Measurements from ENCODE around the gene NANOS2. TPM values are rescaled to one million over a fixed set of nuclear protein-coding genes. Genes with fewer than 3 reads are reported as not detected.

NANOS2 gene
- total RNA-seq, 4 donors from 2014 or later = not detected

DNA sequence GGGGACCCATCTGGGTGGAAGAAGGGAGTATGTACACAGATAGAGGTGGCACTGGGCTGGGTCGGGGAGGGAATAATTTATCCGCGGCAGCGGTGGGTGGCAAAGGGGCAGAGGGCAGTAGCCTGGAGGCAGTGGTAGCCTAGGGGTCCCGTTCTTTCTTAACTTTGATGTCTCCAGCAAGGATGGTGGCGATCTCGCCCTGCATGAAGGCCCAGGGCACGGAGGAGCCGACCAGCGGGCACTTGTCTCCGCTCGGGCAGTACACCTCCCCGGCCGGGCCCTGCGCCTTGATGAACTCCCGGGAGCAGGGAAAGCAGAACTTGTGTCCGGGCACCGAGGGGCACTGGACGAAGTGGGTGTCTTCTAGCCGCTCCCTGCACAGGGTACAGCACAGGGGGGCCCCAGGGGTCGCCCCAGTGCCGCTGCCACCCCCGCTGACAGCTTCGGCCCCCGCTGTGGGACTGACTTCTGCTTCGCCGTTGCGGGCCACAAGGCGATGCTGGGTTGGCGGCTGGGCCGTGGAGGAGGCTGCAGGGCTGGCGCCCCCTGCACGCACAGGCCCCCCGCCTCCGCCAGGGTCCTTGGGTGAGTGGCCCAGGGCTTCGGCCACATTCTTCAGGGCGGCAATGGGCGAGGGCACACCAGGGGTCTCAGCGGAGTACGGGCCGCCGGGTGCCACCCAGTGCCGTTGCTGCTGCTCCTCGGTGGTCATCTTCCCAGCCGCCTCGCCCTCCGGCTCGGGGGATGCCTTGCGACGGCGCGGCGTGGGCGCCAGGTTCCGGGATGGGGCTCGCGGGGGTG lies 30.5 kb downstream of the NANOS2 start:
- Histone ChIP-seq H3K9me3 (no peaks in the 10 kb centered on the region), H3K27me3 (no peaks in the 10 kb centered on the region), H3K36me3 (no peaks in the 10 kb centered on the region), H3K27ac (peak overlapping the region; percentile 8 to 88 (median 35)), H3K4me1 (peaks cover 38 to 60% (median 44%) of the 10 kb centered on the region in 4 donors), H3K4me3 (peak overlapping the region in 1 of 4 donors; percentile 66)
- no peak for DNase-seq
- TF ChIP-seq EP300 (IDR thresholded peaks at IDR 0.05; ENCODE audit: low read depth) (no peak), CTCF (IDR thresholded peaks at IDR 0.05) (no peak), POLR2AphosphoS5 (IDR thresholded peaks at IDR 0.05) (no peak), POLR2A (IDR thresholded peaks at IDR 0.05) (no peak)
- intact Hi-C loops (cut with DNase I; ENCODE audit: low total_unique reads) (no loop called here), in situ Hi-C loops (cut with MboI; ENCODE audit: low pct_ligation_motif_present in 1 of 4, low pct_unique_long_range_greater_than_20kb in 1 of 4, low sequenced_read_pairs in 3 of 4) (no loop called here)
- 87% methylated on average over 49 of the region's 57 CpGs; no CpG with 5 or more reads in 1 of the 2 donors for WGBS, 2 donors (ENCODE audit: low coverage in 1 of 2)

DNA sequence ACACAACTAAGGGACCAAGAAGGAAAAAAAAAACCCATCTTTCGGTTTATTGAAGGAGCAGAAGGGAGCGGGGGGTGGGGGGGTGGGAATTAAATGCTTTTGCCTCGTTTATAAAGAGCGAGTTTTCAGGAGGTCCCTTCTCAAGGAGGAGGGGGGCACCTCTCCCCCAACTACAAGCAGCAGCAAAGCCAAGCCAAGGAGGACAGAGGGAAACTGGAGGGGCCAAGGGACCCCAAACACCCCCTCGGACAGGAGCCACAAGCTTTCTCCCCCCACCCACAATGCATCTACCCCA lies 31.0 kb downstream of the NANOS2 start:
- H3K27ac ChIP-seq = peak overlapping the region; percentile 8 to 84 (median 35)
- WGBS, 2 donors (ENCODE audit: low coverage in 1 of 2) = 4 to 11% methylated on average over 3 to 5 of the region's 5 CpGs
- TF ChIP-seq POLR2A (IDR thresholded peaks at IDR 0.05) = no peak
- peak in 2 of 5 experiments; percentile 23 to 48 for TF ChIP-seq CTCF (IDR thresholded peaks at IDR 0.05)
- H3K9me3 ChIP-seq = no peaks in the 10 kb centered on the region
- no peaks in the 10 kb centered on the region for H3K36me3 ChIP-seq
- no peak for DNase-seq
- in situ Hi-C loops (cut with MboI; ENCODE audit: low pct_ligation_motif_present in 1 of 4, low pct_unique_long_range_greater_than_20kb in 1 of 4, low sequenced_read_pairs in 3 of 4) = no loop called here
- H3K4me1 ChIP-seq = peaks cover 40 to 65% (median 47%) of the 10 kb centered on the region in 4 donors
- intact Hi-C loops (cut with DNase I; ENCODE audit: low total_unique reads) = no loop called here
- peak overlapping the region in 1 of 4 donors; percentile 66 for H3K4me3 ChIP-seq
- no peaks in the 10 kb centered on the region for H3K27me3 ChIP-seq

DNA sequence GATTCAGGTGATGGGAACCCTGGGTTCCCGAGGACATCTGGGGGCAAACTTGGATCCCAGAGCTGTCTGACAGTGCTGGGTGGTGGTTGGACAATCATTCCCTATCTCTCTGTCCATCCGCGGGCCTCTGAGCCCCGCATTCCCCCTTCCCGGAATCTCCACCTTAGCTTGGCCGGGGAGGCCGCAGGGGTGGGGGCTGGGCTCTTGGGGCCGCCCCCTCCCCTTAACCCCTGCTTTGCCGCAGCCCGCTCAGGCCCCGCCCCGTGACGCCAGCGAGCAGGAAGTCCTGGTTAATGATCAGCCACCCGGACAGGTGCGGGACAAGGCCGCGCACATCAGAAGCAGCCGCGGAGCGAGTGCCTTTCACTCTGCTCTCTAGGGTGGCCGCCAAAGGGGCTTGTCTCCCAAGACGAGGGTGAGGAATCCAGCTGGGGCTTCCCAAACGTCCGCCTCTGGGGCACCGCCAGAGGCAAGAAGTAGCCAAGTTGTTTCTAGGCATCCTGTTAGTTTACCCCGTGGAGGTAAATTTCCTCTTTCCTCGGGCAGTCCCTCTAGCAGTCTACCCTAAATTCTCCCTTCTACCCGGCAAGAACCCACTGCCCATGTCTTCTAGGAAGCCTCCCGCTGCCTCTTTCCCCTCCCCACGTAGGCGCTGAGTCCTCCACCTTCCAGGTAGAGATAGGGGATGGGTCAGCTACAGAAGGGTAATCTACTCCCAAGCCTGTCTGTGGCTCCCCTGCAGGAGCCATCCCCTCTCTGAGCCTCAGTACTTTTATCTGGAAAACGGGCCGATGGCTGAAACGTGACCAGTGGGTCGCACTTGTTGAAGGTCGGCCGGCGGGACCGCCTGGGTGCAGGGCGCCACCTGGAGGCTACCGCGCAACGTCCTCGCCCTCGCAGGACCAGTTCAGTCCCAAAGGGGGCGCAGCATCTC lies 31.7 kb downstream of the NANOS2 start:
- peak overlapping the region; percentile 82 to 90 (median 84) for H3K27ac ChIP-seq
- TF ChIP-seq POLR2A (IDR thresholded peaks at IDR 0.05) = peak; percentile 74
- TF ChIP-seq POLR2AphosphoS5 (IDR thresholded peaks at IDR 0.05) = peak; percentile 67 to 89 (median 81)
- TF ChIP-seq CTCF (IDR thresholded peaks at IDR 0.05) = peak; percentile 94 to 99 (median 96)
- TF ChIP-seq EP300 (IDR thresholded peaks at IDR 0.05; ENCODE audit: low read depth) = peak; percentile 51
- H3K36me3 ChIP-seq = no peaks in the 10 kb centered on the region
- peaks cover 41 to 68% (median 51%) of the 10 kb centered on the region in 4 donors for H3K4me1 ChIP-seq
- in situ Hi-C loops (cut with MboI; ENCODE audit: low pct_ligation_motif_present in 1 of 4, low pct_unique_long_range_greater_than_20kb in 1 of 4, low sequenced_read_pairs in 3 of 4) (no loop called here), intact Hi-C loops (cut with DNase I; ENCODE audit: low total_unique reads) (no loop called here)
- H3K9me3 ChIP-seq = no peaks in the 10 kb centered on the region
- DNase-seq = peak; percentile 93
- no peaks in the 10 kb centered on the region for H3K27me3 ChIP-seq
- WGBS, 2 donors (ENCODE audit: low coverage in 1 of 2) = 14% methylated on average over 39 of the region's 47 CpGs; no CpG with 5 or more reads in 1 of the 2 donors
- H3K4me3 ChIP-seq = peak overlapping the region in 3 of 4 donors; percentile 19 to 66 (median 20)

DNA sequence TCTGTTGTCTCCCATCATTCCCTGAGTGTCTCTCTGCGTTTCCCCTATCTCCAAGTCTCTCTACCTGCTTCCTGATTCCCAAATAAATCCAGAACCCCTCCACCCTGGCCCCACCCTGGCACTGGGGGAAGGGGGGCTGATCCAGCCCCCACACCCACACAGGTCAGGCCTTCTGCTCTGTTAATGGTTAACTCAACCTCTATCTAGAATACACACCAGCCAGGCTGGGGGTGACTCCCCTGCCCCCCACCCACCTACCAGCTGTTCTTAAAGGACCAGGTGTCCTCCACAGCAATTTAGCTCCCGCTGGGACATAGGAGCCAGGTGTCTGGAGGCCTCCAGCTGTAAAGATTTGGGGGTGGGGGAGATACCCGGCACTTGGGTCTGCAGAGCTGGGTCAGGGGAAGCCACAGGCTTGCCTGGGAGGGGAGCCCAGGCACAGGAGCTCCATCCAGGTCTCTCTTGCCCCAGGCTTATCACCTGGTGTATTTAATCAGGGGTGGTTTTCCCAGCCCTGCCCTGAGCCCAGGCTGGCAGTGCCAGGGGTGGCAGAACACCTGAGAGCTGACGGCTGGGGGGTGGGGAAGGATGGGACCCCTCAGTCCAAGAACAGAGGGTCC lies 32.6 kb downstream of the NANOS2 start:
- no peaks in the 10 kb centered on the region for H3K9me3 ChIP-seq

More for the DNA sequence above, 32.6 kb downstream of the NANOS2 start:
- Histone ChIP-seq H3K4me3 (peak overlapping the region in 3 of 4 donors; percentile 19 to 66 (median 20)), H3K36me3 (no peaks in the 10 kb centered on the region), H3K27me3 (no peaks in the 10 kb centered on the region), H3K4me1 (peaks cover 38 to 73% (median 59%) of the 10 kb centered on the region in 4 donors), H3K27ac (peak overlapping the region; percentile 82 to 90 (median 84))
- peak; percentile 57 for DNase-seq
- in situ Hi-C loops (cut with MboI; ENCODE audit: low pct_ligation_motif_present in 1 of 4, low pct_unique_long_range_greater_than_20kb in 1 of 4, low sequenced_read_pairs in 3 of 4) (no loop called here), intact Hi-C loops (cut with DNase I; ENCODE audit: low total_unique reads) (no loop called here)
- 50% methylated on average over 4 of the region's 4 CpGs; no CpG with 5 or more reads in 1 of the 2 donors for WGBS, 2 donors (ENCODE audit: low coverage in 1 of 2)
- TF ChIP-seq POLR2AphosphoS5 (IDR thresholded peaks at IDR 0.05) = peak in 2 of 3 donors; percentile 55 to 56
- no peak for TF ChIP-seq POLR2A (IDR thresholded peaks at IDR 0.05)
- no peak for TF ChIP-seq EP300 (IDR thresholded peaks at IDR 0.05; ENCODE audit: low read depth)

Measured in transverse colon (tissue), 4 donors.